Glomerular visceral epithelial cell (primary cell): Measurements from ENCODE around the gene LY9.
"Not testable (repeated sequence)": the region's sequence is repeated elsewhere in the genome, so short reads cannot be mapped to it uniquely, and the experiment has no call there.

Experiments used
- DNase-seq: peaks from one replicate; pipeline ENCODE4 v3.0.0-alpha.2; 2016; ENCODE audit errors: extremely low spot score

LY9 gene

DNA sequence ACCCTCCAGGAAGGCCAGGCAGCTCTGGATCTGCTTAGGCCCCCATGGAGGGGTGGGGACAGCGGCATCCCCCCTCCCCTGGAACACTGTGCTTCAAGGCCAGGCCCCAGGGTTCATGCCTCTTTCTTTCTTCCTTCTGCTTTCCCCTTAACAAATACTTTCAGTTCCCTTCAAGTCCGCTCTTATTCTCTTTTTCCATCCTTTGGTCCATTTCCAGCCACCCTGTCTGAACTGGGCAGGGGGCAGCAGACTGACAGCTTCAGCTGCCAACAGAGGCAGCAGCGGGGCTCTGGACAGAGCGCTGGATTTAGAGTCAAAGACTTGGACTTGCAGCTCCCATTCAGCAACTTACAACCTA, 67.8 kb downstream of the LY9 start:
- no peak for DNase-seq

DNA sequence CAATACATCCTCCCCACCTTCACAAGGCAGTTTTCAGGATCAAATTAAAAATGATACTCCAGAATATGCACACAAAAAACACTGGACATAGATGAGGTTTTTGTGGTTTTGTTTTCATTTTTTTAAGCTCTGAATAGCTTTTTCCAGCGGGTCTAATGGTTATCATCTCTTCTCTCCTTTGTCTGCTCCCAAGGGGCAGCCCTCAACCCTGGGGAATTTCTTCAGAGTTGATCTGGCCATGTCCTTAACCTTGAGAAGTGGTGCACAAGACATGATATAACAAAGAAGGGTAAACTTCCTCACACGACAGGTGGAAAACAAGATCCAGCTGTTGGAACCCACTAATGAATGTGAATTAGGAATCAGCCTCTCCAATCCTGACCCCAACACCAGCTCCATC, 68.2 kb downstream of the LY9 start:
- DNase-seq: no peak

DNA sequence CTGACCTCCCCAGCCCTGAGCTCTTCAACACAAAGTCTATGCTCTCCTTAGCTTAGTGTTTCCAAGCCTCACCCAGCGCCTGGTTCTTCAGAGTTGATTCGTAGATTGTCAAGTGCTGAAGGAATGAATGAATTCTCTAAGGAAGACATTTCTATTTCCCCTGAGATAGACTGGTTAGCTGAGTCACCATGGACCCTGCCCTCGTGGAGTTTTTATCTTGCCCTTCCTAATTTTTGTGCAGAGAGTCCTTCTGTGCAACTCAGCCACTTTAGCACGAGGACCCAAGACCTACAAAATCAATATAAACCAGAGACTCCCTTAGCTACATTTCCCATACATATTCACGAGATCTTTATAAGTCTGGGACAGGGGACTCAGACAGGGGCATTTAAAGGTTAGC, 69.4 kb downstream of the LY9 start:
- DNase-seq: no peak

DNA sequence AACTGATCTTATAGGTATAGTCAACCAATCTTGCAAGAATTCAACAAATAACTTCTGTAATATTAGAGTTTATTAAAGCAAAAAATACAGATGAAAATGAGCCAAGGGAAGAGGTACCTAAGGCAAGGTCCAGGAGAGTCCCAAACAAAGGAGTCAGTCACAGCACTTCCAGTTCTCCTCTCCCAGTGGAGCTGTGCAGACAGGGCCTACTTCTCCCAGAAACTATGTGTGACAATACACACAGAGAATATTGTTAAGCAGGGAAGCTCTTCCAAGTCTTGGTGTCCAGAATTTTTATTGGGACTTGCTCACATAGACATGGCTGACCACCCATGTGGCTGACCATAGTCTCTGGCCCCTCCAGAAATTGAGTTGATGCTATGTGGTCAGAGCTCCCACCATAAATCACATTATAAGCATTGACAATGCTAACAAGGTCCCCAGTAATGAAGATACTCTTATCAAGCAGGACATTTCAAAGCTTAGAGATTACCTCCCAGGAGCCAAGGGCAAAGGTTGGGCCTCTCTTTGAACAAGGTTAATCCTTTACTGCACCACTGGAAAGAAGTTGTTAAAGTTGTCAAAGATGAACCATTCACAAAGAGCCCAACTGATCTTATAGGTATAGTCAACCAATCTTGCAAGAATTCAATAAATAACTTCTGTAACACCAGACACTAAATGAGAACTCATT, 70.2 kb downstream of the LY9 start:
- no peak for DNase-seq

DNA sequence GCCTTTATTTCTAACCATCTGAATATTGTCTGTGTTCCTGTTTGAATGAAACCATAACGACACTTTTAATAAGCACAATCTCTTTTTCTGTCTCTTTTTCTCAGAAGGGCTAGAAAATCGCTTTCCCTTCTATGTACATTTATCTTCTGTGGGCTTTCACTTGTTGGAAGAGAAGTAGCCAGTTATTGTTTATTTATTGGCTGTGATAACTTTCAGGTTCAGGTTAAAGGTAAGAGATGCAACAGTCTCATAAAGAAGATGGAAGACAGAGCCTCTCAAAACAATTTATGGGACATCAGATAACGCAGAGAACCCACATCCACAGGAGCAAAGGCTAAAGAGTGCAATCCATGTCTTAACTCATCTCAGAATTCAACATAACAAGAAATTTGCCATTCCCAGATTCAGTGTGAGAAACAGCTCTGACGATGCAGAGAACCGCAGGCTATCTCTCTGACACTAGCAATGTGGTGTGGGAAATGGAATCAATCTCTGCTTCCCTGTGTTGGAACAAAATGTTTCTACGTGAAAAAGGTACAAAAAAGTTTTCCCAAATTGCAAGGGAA, 70.8 kb downstream of the LY9 start:
- DNase-seq: no peak

DNA sequence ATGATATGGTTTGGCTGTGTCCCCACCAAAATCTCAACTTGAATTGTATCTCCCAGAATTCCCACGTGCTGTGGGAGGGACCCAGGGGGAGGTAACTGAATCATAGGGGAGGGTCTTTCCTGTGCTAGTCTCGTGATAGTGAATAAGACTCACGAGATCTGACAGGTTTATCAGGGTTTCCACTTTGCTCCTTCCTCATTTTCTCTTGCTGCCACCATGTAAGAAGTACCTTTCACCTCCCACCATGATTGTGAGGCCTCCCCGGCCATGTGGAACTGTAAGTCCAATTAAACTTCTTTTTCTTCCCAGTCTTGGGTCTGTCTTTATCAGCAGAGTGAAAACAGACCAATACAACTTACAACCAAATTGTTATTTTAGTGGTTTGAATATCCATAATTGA, 71.7 kb downstream of the LY9 start:
- not testable (repeated sequence) for DNase-seq

DNA sequence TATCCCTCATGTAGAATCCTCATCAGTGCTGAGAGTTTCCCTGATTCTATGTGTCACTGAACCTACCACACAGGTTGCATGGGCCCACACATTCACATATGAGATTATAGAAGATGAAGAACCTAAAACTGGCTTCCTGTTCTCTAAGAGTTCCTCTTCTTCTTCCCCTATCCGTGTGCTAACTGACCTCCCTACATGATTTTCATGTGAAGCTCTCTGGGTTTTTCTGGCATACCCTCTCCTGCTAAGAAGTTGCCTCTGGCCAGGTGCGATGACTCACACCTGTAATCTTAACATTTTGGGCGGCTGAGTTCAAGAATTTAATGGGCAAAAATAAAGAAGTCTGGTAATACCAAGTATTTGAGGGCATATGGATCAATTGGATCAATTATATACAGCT, 72.2 kb downstream of the LY9 start:
- no peak for DNase-seq

DNA sequence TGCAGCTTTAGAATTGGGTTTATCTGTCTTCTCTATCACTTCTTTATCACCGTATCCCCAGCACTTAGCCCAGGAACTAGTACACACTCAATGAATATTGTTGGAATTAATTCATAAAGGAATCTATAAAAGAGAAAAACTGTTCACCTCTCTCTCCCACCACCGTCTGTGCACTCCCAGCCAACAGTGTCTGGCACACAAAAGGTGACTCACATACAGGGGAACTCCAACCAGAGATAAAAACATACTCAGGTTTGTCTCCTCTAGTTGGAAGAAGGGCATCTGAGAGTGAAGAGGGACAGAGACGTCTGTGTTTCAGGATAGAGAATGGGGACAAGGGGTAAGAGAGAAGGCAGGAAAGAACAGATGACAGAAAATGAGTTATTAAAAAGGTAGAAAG, 79.0 kb downstream of the LY9 start:
- DNase-seq: no peak

DNA sequence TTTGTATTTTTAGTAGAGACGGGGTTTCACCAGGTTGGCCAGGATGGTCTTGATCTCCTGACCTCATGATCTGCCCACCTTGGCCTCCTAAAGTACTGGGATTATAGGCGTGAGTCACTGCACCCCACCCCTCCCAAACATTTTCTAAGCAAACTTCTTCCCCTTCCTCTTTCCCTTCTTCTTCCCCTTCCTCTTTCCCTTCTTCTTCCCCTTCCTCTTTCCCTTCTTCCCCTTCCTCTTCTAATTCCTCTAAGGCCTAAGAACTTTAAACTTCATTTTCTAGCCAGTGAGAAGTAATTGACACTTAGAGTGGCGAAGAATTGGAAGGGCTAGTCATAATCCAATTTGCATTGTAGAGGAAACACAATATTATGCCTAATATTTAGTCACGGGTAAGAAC, 79.6 kb downstream of the LY9 start:
- not testable (repeated sequence) for DNase-seq

DNA sequence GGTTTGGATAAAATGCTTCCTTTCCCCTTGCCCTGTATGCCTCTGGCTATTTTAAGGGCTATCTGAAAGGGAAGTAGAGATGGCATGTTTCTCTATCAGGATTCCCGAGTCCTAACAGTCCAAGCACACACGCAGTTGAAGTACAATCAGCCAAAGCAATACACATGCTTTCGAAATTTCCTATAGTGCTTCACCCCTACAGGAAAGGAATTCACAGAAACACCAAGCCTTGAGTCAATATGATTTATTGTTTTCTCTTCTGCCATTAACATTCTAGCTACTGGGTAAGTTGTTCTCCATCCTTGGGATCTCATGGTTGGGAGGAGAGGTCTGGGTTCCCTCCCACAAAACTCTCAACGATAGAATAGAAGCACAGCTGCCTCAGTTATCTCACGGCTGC, 80.3 kb downstream of the LY9 start:
- DNase-seq: no peak

DNA sequence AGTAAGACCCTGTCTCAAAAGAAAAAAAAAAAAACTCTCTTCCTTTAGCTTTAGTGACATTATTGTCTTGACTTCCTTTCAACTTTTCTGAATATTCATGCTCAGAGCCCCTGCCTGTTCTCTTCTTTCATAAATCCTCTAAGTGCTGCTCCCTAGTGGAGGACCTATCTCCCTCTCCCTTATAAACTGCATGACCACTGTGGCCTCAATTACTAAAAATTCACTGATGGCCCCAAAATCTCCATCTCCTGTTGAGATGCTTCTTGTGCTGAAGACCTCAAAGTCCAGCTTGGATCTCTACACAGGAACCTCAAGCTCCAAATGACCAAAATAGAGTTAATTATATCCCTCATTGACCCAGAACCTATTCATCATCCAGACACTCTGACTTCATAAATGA, 81.2 kb downstream of the LY9 start:
- no peak for DNase-seq
